Mesenchymal stem cell (in vitro differentiated cells and primary cell): Measurements from ENCODE around the gene CCDC200.

Experiments
- DNase-seq: peaks from one replicate; pipeline ENCODE4 v3.0.0-alpha.2; 2013
- H2AFZ ChIP-seq: one replicate; pipeline ENCODE4 v1.6.1; 2013; ENCODE audit warnings: low read depth, mild to moderate bottlenecking, control low read depth, inconsistent platforms, low read length, moderate library complexity
- H2AK5ac ChIP-seq: 2 replicates; pipeline ENCODE4 v1.6.1; 2013; ENCODE audit warnings: low read length, moderate library complexity, mild to moderate bottlenecking, inconsistent platforms; ENCODE audit not compliant: severe bottlenecking
- H2BK120ac ChIP-seq: one replicate; pipeline ENCODE4 v1.6.1; 2013; ENCODE audit warnings: low read depth, mild to moderate bottlenecking, inconsistent platforms, low read length, moderate library complexity
- H2BK12ac ChIP-seq, 2 experiments: one replicate each; pipeline ENCODE4 v1.6.1; 2013; ENCODE audit warnings: inconsistent platforms in 2 of 2, low read length in 2 of 2, mild to moderate bottlenecking in 2 of 2, moderate library complexity in 2 of 2, control low read depth in 1 of 2
- H2BK15ac ChIP-seq: one replicate; pipeline ENCODE4 v1.6.1; 2013; ENCODE audit warnings: mild to moderate bottlenecking, low read depth, inconsistent platforms; ENCODE audit not compliant: poor library complexity, severe bottlenecking
- H2BK5ac ChIP-seq: 2 replicates; pipeline ENCODE4 v1.6.1; 2013; ENCODE audit warnings: low read depth, mild to moderate bottlenecking, low read length, control low read depth, inconsistent platforms; ENCODE audit not compliant: poor library complexity, severe bottlenecking
- H3K14ac ChIP-seq, 2 experiments: one replicate each; pipeline ENCODE4 v1.6.1; 2013; ENCODE audit warnings: inconsistent platforms in 2 of 2, low read length in 2 of 2, control low read depth in 1 of 2, mild to moderate bottlenecking in 1 of 2, moderate library complexity in 1 of 2
- H3K18ac ChIP-seq, 2 experiments: one replicate each; pipeline ENCODE4 v1.6.1; 2013; ENCODE audit warnings: inconsistent platforms in 2 of 2, low read length in 2 of 2, control low read depth in 1 of 2, low read depth in 1 of 2, mild to moderate bottlenecking in 1 of 2
- H3K23ac ChIP-seq, 2 experiments: one replicate each; pipeline ENCODE4 v1.6.1; 2013; ENCODE audit warnings: inconsistent platforms in 2 of 2, low read length in 2 of 2, mild to moderate bottlenecking in 2 of 2, moderate library complexity in 2 of 2, control low read depth in 1 of 2
- H3K27ac ChIP-seq: 2 replicates; pipeline ENCODE4 v1.5.1; 2013; ENCODE audit warnings: mild to moderate bottlenecking, moderate library complexity, low read length, control low read depth, inconsistent platforms; ENCODE audit not compliant: poor library complexity, severe bottlenecking
- H3K27me3 ChIP-seq, 2 experiments: 2 replicates each; pipeline versions ENCODE4 v1.6.1 to v1.7.0; 2013; ENCODE audit warnings: low read length in 2 of 2, mild to moderate bottlenecking in 2 of 2, moderate library complexity in 2 of 2, control low read depth in 1 of 2, inconsistent platforms in 1 of 2; ENCODE audit not compliant: control insufficient read depth in 1 of 2, insufficient read depth in 1 of 2
- H3K36me3 ChIP-seq, 2 experiments: 2 replicates each; pipeline versions ENCODE4 v1.6.1 to v1.7.0; 2013; ENCODE audit warnings: low read length in 2 of 2, control low read depth in 1 of 2, inconsistent platforms in 1 of 2, low read depth in 1 of 2, mild to moderate bottlenecking in 1 of 2; ENCODE audit not compliant: insufficient read depth in 2 of 2, control insufficient read depth in 1 of 2
- H3K4ac ChIP-seq, 2 experiments: one replicate each; pipeline ENCODE4 v1.6.1; 2013; ENCODE audit warnings: inconsistent platforms in 2 of 2, low read length in 2 of 2, mild to moderate bottlenecking in 2 of 2, moderate library complexity in 2 of 2, control low read depth in 1 of 2, low read depth in 1 of 2
- H3K4me1 ChIP-seq: 2 replicates; pipeline ENCODE4 v1.6.1; 2013; ENCODE audit warnings: low read depth, low read length, control low read depth; ENCODE audit not compliant: control insufficient read depth, insufficient read depth
- H3K4me2 ChIP-seq: 2 replicates; pipeline ENCODE4 v1.6.1; 2013; ENCODE audit warnings: low read length, mild to moderate bottlenecking, inconsistent platforms; ENCODE audit not compliant: poor library complexity, severe bottlenecking
- H3K4me3 ChIP-seq, 2 experiments: 2 replicates each; pipeline versions ENCODE4 v1.5.1 to v1.7.0; 2013; ENCODE audit warnings: low read length in 2 of 2, mild to moderate bottlenecking in 2 of 2, control low read depth in 1 of 2, low read depth in 1 of 2; ENCODE audit not compliant: insufficient read depth in 1 of 2
- H3K79me1 ChIP-seq: replicated peaks from 2 replicates; pipeline ENCODE4 v1.6.1; 2013; ENCODE audit warnings: mild to moderate bottlenecking, control low read depth, low read length, inconsistent platforms; ENCODE audit not compliant: poor library complexity, severe bottlenecking
- H3K9ac ChIP-seq: 2 replicates; pipeline ENCODE4 v1.7.0; 2013; ENCODE audit warnings: mild to moderate bottlenecking, low read length, moderate library complexity
- H3K9me3 ChIP-seq: 2 replicates; pipeline ENCODE4 v1.7.0; 2013; ENCODE audit warnings: mild to moderate bottlenecking, low read length; ENCODE audit not compliant: control insufficient read depth
- H4K8ac ChIP-seq: one replicate; pipeline ENCODE4 v1.6.1; 2013; ENCODE audit warnings: inconsistent platforms, mild to moderate bottlenecking, low read length, moderate library complexity
- H4K91ac ChIP-seq: one replicate; pipeline ENCODE4 v1.6.1; 2013; ENCODE audit warnings: mild to moderate bottlenecking, low read length, inconsistent platforms
- WGBS: methylation state at CpG from one replicate; pipeline ENCODE4 v1.1.7; 2013; ENCODE audit warnings: mixed read lengths; 5-methylcytosine and 5-hydroxymethylcytosine counted together

The CCDC200 gene

GRCh38 chr17:43217614-43218087, 10.8 kb downstream of the CCDC200 start:
- Histone ChIP-seq H3K18ac (no peak overlapping the region), H3K4me3 (no peak overlapping the region), H3K79me1 (peaks cover 24% of the 10 kb centered on the region), H3K9me3 (no peaks in the 10 kb centered on the region), H2BK12ac (no peak overlapping the region), H4K8ac (no peak overlapping the region), H2BK120ac (no peak overlapping the region), H3K4me1 (peaks cover 10% of the 10 kb centered on the region), H3K27me3 (no peaks in the 10 kb centered on the region), H3K4me2 (no peak overlapping the region), H3K14ac (no peak overlapping the region), H2BK5ac (no peak overlapping the region), H3K36me3 (peaks cover 42 to 53% of the 10 kb centered on the region in 2 experiments), H2AK5ac (no peak overlapping the region), H3K9ac (no peak overlapping the region), H4K91ac (no peak overlapping the region), H3K27ac (no peak overlapping the region), H2BK15ac (no peak overlapping the region), H3K23ac (no peak overlapping the region), H2AFZ (no peak overlapping the region), H3K4ac (no peak overlapping the region)
- 97% methylated on average over 2 of the region's 2 CpGs for WGBS
- DNase-seq: no peak

- H2BK15ac ChIP-seq: no peak overlapping the region
- H3K23ac ChIP-seq: no peak overlapping the region
- H2BK120ac ChIP-seq: no peak overlapping the region
- no peaks in the 10 kb centered on the region for H3K9me3 ChIP-seq
- no peak overlapping the region for H3K9ac ChIP-seq
- no peak overlapping the region for H3K4me2 ChIP-seq
- no peak overlapping the region for H2BK12ac ChIP-seq
- peaks cover 10% of the 10 kb centered on the region for H3K4me1 ChIP-seq
- peaks cover 42 to 53% of the 10 kb centered on the region in 2 experiments for H3K36me3 ChIP-seq
- WGBS: 95% methylated on average over 4 of the region's 4 CpGs
- no peak overlapping the region for H2BK5ac ChIP-seq
- no peak overlapping the region for H3K18ac ChIP-seq
- no peak overlapping the region for H2AFZ ChIP-seq
- H3K27ac ChIP-seq: no peak overlapping the region
- H3K27me3 ChIP-seq: no peaks in the 10 kb centered on the region
- H3K4ac ChIP-seq: no peak overlapping the region
- H2AK5ac ChIP-seq: no peak overlapping the region
- DNase-seq: no peak
- no peak overlapping the region for H3K4me3 ChIP-seq
- no peak overlapping the region for H3K14ac ChIP-seq
- H4K91ac ChIP-seq: no peak overlapping the region
- H3K79me1 ChIP-seq: peaks cover 27% of the 10 kb centered on the region
- H4K8ac ChIP-seq: no peak overlapping the region
These were observed 11.4 kb downstream of the CCDC200 start for GRCh38 chr17:43216762-43217613.

GRCh38 chr17:43216369-43216761, 12.1 kb downstream of the CCDC200 start:
- WGBS: 99% methylated on average over 4 of the region's 4 CpGs
- H3K79me1 ChIP-seq: peaks cover 27% of the 10 kb centered on the region

GRCh38 chr17:43215341-43215740, 13.1 kb downstream of the CCDC200 start:
- no peak overlapping the region for H2BK15ac ChIP-seq
- no peak overlapping the region for H4K91ac ChIP-seq
- no peaks in the 10 kb centered on the region for H3K9me3 ChIP-seq
- peaks cover 10% of the 10 kb centered on the region for H3K4me1 ChIP-seq
- no peak overlapping the region for H4K8ac ChIP-seq
- WGBS: 100% methylated on average over 2 of the region's 3 CpGs
- H3K27me3 ChIP-seq: no peaks in the 10 kb centered on the region
- H2AFZ ChIP-seq: no peak overlapping the region
- no peak overlapping the region for H3K4me3 ChIP-seq
- H3K18ac ChIP-seq: no peak overlapping the region
- no peak overlapping the region for H3K27ac ChIP-seq
- no peak overlapping the region for H2BK120ac ChIP-seq
- H3K14ac ChIP-seq: no peak overlapping the region
- peaks cover 36 to 50% of the 10 kb centered on the region in 2 experiments for H3K36me3 ChIP-seq
- H2BK5ac ChIP-seq: no peak overlapping the region
- no peak overlapping the region for H2AK5ac ChIP-seq
- H2BK12ac ChIP-seq: no peak overlapping the region
- H3K9ac ChIP-seq: no peak overlapping the region
- no peak overlapping the region for H3K23ac ChIP-seq
- DNase-seq: no peak
- H3K4me2 ChIP-seq: no peak overlapping the region
- H3K4ac ChIP-seq: no peak overlapping the region
- H3K79me1 ChIP-seq: peaks cover 27% of the 10 kb centered on the region

More at GRCh38 chr17:43216369-43216761, 12.1 kb downstream of the CCDC200 start:
- DNase-seq: no peak
- Histone ChIP-seq H3K27ac (no peak overlapping the region), H2BK12ac (no peak overlapping the region), H2BK15ac (no peak overlapping the region), H3K18ac (no peak overlapping the region), H3K36me3 (peaks cover 42 to 51% of the 10 kb centered on the region in 2 experiments), H4K91ac (no peak overlapping the region), H3K14ac (no peak overlapping the region), H2AFZ (no peak overlapping the region), H3K9me3 (no peaks in the 10 kb centered on the region), H2AK5ac (no peak overlapping the region), H3K4me1 (peaks cover 10% of the 10 kb centered on the region), H3K4ac (no peak overlapping the region), H3K4me2 (no peak overlapping the region), H2BK5ac (no peak overlapping the region), H3K4me3 (no peak overlapping the region), H3K23ac (no peak overlapping the region), H4K8ac (no peak overlapping the region), H3K9ac (no peak overlapping the region), H3K27me3 (no peaks in the 10 kb centered on the region), H2BK120ac (no peak overlapping the region)
